Measurements from ENCODE around the gene AHNAK2.
"Not testable (repeated sequence)": the region's sequence is repeated elsewhere in the genome, so short reads cannot be mapped to it uniquely, and the experiment has no call there.

The AHNAK2 gene

DNA sequence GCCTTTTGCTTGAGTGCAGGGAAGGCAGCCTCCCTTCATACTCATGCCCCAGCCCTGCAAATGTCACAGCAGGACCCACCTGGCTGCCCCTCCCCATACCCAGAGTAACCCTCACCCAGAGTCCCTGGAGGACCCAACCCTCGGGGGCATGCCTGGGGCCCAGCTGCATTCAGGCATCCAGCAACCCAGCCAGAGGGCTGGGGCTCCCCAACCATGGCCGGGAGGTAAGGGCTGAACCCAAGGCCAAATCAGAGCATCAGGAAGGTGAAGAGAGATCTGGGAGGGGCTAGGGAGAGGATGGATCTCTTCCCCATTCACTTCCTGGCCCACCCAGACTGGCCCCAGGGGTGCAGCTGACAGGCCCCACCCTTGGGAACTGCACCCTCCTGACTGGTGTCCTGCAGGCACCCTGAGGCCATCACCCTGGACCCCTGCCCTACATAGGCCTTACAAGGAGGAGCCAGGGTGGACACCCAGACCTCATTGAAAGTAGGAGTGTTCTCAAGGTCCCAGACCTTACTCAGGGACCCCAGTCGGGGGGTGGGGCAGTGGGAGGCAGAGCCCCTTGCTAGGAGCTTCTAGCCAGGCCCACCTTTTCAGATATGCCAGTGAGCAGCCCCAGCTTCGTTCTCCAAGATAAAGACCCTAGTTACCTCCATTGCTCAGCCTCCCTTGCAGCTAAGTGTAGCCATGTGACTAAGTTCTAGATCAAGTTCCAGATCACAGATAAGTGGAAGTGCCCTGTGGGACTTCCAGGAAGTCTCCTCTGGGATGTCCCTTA, 54.3 kb downstream of the AHNAK2 start:
- DNase-seq, result no peak

DNA sequence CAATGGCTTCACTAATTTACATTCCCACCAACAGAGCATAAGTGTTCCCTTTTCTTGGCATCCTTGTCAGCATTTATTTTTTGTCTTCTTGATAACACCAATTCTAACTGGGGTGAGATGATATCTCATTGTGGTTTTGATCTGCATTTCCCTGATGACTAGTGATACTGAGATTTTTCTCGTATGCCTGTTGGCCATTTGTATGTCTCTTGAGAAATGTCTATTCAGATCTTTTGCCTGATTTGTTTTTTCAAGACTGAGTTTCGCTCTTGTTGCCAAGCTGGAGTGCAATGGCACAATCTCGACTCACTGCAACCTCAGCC, 58.2 kb downstream of the AHNAK2 start:
- no peak for DNase-seq

DNA sequence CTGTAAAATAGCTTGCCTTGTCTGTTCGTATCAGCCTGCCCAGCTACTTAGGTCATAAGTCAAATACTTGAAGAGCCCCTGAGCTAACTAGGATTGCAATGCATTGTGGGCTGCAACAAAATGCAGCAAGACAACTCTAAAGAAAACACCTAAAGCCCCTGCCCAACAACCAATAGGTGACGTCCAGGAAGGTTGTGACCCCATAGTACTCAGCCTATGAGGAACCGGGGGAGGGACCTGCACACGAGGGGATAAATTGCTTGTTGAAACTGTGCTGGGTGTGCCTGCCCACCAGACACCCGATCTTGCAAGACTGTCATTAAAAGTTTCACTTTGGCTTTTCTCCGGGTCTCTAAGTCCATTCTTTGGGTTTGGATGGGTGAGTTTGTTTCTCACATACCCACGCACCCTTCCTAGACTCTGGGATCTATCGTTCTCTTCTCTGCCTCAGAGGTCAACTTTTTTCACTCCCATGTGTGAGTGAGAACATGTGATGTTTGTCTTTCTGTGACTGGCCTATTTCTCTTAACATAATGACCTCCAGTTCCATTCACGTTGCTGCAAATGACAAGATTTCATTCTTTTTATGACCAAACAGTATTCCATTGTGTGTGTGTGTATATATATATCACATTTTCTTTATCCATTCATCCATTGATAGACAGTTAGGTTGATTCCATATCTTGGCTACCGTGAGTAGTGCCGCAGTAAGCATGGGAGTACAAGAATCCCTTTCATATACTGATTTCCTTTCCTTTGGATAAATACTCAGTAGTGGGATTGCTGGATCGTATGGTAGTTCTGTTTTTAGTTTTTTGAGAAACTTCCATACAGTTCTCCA, 58.8 kb downstream of the AHNAK2 start:
- not testable (repeated sequence) for DNase-seq

- DNase-seq, result no peak
These were observed 60.2 kb downstream of the AHNAK2 start for GRCh38 chr14:104917993-104918392.

GRCh38 chr14:104917116-104917515, 61.1 kb downstream of the AHNAK2 start:
- DNase-seq, result no peak

DNA sequence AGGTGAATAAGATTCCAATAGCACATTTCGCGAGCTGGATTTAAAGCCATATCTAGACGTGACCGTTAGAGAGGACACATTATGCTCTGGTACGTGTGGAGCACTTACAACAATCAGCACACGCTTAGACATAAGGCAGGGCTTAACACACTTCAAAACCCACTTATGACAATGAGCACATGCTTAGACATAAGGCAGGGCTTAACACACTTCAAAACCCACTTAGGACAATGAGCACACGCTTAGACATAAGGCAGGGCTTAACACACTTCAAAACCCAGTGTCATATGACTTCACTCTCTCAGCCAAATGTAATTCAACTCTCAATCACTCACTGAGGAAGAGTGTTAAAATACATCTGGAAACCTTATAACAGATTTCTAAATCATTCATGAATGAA, 64.7 kb downstream of the AHNAK2 start:
- no peak for DNase-seq

DNA sequence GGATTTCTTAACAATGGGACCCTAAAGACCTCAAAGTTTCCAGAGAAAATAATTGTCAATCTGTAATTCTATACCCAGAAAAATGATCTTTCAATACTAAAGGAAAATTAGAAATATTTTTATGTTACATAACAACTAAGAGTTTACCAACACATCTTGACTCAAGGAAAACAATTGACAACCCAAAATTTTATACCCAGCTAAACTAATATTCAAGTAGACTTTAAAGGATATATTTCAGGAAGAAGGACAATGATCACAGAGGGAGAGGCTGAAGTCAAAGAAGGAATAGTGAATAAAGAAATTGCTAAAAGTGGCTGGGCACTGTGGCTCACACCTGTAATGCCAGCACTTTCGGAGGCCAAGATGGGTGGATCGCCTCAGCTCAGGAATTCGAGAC, 66.1 kb downstream of the AHNAK2 start:
- DNase-seq, result no peak

DNA sequence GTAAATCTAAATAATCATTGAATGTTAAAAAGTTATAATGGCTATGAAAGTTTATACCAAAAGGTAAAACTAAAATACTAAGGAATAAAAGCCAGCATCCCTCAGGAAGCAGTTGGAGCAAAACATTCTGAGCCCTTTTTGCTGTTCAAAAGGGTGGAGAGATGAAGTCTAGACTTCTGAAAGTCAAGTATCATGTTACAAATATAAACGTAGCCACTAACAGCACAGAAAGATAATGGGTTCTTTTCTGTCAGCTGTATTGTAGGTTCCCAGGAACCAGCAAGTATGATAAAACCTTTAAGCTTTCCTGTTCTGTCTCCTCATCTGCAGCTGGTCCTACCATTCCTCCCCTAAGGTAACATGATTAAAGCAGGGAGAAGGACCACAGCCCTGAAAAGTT, 69.9 kb downstream of the AHNAK2 start:
- no peak for DNase-seq

DNA sequence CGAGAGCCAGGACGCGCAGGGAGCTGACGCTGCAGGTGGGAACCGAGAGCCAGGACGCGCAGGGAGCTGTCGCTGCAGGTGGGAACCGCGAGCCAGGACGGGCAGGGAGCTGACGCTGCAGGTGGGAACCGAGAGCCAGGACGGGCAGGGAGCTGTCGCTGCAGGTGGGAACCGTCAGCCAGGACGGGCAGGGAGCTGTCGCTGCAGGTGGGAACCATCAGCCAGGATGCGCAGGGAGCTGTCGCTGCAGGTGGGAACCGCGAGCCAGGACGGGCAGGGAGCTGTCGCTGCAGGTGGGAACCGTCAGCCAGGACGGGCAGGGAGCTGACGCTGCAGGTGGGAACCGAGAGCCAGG, 72.6 kb downstream of the AHNAK2 start:
- DNase-seq, result not testable (repeated sequence)

DNA sequence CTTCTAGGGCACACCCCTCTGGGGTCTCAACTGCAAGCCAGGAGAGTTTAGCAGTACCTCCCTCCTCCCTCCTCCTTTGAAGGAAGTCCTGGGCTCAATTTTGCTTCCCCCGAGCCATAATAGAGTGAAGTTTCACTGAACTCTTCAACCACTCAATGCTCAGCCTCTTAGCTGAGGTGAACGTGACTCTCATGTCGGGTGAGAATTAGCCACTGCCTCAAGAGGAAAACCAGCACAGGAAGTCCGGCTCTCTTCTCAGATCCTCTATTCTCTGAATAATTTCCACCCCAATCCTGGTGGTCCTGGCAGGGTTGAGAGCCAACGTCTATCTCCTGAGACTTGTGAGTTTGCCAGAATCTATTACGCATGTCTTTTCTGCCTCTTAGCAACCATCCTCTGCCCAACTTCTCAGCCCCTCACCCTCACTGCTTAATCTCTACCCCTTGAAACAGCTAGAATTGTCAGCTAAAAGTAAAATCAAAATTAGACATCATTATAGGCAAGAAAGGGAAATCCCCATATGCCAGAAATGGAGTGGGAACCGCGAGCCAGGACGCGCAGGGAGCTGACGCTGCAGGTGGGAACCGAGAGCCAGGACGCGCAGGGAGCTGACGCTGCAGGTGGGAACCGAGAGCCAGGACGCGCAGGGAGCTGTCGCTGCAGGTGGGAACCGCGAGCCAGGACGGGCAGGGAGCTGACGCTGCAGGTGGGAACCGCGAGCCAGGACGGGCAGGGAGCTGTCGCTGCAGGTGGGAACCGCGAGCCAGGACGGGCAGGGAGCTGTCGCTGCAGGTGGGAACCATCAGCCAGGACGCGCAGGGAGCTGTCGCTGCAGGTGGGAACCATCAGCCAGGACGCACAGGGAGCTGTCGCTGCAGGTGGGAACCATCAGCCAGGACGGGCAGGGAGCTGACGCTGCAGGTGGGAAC, 73.3 kb downstream of the AHNAK2 start:
- not testable (repeated sequence) for DNase-seq

DNA sequence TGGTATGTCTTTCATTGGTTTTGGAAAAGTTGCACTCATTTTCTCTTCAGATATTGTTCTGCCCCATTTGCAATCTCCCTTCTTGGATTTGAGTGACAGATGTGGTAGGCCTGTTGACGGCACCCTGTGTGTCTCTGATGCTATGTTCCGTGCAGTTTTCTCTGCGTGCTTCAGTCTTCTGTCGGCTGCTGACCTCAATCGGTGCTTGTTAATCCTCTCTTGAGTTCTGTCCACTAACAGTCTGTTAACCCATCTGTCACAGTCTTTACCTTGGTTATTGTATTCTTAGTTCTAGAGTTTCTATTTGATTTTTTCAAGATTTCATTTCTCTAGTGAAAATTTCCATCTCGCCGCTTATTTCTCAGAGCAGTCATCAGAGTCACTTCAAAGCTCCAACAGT, 74.2 kb downstream of the AHNAK2 start:
- DNase-seq, result no peak

DNA sequence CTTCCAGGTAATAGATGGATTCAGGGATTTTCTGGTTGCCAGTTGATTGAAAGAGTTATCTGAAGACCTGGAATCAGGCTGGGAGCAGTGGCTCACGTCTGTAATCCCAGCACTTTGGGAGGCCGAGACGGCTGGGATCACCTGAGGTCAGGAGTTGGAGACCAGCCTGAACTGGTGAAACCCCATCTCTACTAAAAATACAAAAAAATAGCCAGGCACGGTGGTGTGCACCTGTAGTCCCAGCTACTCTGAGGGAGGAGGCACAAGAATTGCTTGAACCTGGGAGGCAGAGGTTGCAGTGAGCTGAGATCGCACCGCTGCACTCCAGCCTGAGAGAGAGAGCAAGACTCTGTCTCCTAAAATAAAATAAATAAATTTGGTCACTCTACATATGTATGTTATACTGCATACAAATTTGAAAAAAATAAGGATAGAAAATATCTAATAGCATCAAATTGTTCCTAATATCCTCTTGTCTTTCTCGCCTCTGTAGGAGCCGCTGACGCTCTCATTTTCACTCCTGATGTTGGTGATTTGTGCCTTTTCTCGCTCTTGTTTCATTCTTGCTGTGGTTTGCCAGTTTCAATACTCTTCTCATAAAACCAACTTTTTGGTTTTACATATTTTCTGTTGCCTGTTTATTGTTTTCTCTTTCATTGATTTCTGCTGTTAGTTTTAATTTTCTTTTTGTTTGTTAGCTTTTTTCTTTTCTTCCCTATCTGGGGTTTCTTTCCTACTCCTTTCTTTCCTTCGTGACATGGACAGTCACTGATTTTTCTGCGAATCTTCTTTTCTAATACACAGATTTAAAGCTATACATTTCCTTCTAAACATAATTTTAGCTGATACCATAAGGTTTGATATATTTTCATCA, 77.3 kb downstream of the AHNAK2 start:
- DNase-seq, result no peak

- DNase-seq, result no peak
These were observed 78.4 kb downstream of the AHNAK2 start for GRCh38 chr14:104899781-104900180.

GRCh38 chr14:104898870-104899510, 79.2 kb downstream of the AHNAK2 start:
- DNase-seq, result no peak

DNA sequence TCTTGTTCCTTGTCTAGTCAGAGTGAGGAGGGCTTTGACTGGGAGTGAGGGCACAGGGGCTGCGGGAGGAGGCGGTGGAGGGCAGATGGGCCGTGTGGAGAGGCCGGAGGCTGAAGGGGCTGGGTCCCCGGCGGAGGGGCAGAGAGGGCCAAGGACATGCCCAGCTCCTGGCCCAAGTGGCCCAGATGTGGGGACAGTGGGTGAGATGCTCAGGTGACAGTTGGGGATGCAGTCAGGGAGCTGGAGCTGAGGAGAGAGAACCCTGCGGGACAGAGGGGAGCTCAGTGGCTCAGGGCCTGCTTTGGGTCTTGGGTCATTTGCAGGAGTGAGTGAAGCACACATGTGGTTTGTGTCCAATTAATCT, 80.0 kb downstream of the AHNAK2 start:
- DNase-seq, result no peak

DNA sequence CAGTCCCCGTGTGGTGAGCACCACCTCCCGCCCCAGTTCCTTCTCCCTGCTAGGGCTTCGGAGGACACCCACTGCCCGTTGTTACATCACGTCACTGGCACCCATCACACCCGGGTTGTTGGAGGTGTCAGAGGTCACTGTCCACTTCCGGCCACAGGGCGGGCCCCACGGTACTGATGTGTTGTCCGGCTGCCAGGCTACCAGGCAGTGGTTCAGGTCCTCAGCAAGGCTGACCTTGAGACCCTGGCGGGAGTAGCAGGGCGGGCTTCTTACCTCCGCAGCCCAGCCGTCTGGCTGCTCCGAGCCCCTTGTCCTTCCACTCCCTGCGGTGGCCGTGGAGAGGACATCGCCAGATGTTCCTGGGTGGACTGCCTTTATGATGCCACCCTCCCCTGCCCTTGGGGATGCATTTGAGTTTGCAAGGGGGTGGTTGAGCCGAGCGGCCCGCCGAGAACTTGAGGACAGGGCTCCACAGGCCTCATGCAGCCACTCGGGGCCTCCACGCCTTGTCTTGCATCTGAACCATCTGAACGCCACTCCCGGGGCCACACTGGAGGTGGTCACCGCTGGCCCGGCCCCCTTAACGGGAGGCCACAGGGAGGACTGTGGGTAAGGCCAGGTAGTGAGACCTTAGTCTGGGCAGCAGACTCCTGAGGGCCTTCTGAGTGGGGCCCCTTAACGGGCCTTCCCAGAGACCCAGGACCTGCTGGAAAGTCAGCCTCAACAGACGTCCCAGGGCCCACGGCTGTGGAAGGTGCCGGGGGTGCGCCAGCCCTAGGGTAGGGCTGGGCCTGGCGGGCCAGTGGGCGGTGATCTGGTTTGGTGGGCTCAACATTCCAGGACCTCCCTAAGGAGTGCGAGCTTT, 80.6 kb downstream of the AHNAK2 start:
- DNase-seq, result no peak

DNA sequence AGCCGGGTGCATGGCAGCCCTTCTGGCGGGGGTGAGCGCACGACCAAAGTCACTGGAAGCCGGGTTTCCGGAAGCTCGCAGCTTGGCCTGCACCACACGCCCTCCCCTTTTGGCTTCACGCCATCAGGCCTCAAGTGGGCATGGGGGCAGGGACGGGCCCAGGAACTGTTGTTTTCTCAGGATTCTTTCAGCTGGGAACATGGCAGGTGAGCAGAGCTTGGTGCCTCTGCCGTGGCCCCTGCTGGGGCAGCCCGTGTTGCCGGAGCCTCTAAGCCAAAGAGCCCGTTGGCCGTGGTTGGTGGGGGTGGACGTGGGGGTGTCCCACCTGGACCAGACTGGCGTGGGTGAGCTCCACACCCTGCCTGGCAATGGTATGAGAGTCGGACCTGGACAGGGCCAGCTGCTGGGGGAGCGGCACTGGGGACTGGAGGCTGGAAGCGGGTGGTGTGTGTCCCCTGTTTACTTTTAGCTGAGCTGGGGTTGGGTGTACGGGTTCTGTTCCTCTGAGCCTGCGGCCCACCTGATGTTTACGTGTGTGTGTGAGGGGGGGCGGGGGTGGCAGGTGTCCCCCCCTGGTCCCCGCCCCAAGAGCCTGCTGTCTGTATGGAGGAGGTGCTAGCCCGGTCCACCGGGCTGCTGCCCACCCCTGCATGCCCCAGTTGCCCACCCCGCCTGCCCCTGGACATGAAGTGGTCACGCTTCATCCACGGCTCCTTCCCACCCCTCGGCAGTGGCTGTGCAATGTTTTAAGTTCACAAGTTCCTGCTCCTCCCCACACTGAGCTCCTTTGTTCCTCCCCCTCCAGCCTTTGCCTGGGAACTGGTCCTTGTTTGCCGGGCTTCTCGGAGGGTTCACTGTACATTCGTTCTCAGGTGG, 82.2 kb downstream of the AHNAK2 start:
- no peak for DNase-seq

DNA sequence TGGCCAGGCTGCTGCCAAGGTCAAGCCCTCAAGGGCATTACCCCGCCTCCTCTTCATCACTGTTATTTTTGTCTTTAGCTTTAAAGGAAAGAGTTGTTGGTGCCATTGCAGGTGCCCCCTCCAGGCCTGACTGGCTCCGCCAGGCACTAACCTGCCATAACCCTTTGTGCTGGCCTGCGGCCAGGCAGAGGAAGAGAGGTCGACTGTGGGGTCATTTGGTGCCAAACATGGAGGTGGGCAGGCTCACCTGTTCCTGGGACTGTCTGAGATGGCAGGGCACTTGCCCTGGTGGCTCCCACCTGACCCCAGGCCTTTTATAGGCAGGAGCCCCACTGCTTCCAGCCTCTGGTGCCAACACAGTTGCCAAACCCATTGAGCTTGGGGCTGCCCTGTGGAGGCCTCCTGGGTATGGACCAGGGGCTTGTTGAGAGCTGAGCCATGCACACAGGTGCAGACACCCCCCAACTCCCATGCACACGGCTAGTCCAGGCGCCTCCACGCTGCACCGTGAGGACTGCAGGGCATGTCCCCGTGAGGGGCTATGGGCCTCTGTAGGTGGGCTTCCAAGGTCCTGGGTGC, 82.9 kb downstream of the AHNAK2 start:
- DNase-seq, result no peak
